GM12878 (cell line): ENCODE measurements around the gene CNGB1.

ENCODE experiments used
- SPI1 ChIP-seq: IDR thresholded peaks from 2 replicates; pipeline ENCODE4 v1.6.1; 2011; ENCODE audit warnings: low read depth, mild to moderate bottlenecking, low read length, moderate library complexity, borderline replicate concordance; ENCODE audit not compliant: insufficient read depth
- ZBTB4 ChIP-seq: fragments of 450-650 bp; formaldehyde crosslinking; IDR thresholded peaks from 2 replicates; pipeline ENCODE4 v1.4.0; 2022; ENCODE audit warnings: mild to moderate bottlenecking, moderate library complexity

- TF ChIP-seq SPI1 (no peak), ZBTB4 (CRISPR knock-in tag) (no peak)
These were observed 40.0 kb upstream of the CNGB1 start for GRCh38 chr16:58010886-58011285.
